Islet of Langerhans (tissue), 1 donor: ENCODE data around the gene COMP.
"Not testable (repeated sequence)": the region's sequence is repeated elsewhere in the genome, so short reads cannot be mapped to it uniquely, and the experiment has no call there.

ENCODE experiments used
- FAIRE-seq: peaks from one replicate; lab custom pipeline; 2011; peaks lifted over from hg19 to GRCh38; lab: Jason Lieb, UNC

The COMP gene

DNA sequence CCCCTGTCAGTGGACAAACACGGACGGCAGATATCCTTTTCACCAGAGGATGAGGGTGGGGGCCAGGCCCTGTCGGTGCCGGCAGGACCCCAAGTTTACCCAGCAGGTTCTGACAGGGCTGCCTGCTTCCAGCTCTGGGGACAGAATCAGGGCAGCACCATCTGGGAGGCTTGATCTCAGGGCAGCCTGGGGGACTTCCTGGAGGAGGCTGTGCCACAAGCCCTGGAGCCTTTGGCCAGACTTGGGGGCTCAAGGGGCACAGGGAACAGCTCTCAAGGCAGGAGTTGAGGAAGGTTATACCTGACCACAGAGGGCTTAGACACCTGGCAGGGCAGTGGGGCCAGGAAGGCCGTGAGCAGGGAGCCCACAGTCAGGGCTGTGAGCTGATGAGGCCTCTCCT is 45.2 kb downstream of the COMP start:
- FAIRE-seq: no peak

DNA sequence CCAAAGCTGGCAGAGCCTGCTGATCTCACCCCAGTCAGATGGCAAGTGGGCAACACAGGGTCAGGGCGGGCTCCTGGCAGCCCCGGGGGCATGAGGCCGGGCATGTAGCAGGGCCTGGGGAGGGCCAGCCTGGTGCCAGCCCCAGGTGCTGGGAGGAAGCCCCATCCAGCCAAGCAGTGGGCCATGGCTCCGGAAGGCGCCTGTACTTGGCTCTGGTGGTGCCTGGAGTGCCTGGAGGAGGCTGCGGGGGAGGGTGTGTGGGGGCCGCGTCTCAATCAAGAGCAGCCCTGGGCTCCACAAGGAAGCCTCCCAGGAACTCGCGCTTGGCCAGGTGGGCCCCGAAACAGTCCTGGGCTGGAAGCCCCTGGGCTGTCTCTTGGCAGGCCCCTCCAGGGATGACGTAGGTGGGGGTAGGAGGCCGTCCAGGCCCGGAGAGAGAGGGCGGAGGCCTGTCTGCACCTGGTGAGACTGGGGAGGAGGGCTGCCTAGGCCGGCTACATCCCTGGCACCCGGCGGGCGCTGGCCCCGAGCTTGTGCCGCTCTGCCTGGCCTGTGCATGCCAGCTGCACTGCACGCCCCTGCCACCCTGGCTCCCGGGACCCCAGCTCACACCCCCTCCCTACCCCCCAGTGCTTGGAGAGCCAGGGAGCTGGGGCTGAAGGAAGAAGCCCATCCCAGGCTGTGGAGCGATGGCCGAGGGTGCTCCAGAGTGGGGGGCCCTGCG is 45.9 kb downstream of the COMP start:
- FAIRE-seq: no peak

DNA sequence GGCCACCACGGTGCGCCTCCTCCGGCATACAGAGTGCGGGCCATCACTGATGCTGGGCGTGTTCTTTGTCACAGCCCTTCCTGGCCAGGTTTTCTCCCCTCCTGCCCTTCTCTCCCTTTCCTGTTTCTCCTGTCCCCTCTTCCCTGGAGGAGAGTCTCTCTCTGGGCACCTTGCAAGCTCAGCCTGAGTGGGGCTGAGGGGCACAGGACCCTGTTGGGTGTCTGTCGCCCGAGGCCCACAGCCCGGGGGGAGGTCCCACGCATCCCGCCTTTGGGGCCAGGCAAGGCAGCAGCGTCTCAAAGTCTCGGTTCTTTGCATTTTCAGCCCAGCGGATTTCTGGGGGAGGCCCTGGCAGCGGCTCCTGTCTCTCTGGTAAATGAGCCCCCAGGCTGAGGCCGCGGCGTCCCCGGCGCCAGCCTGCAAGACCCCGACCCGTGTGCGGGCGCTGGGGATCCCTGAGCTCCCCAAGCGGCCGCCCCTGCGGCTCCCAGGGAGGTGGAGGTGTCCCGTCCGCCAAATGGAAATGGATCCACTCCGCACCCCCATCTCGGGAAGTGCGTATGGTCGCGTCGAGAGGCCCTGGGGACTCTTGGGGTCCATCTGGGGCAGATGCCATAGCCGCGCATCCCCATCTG is 47.2 kb downstream of the COMP start:
- FAIRE-seq: no peak

DNA sequence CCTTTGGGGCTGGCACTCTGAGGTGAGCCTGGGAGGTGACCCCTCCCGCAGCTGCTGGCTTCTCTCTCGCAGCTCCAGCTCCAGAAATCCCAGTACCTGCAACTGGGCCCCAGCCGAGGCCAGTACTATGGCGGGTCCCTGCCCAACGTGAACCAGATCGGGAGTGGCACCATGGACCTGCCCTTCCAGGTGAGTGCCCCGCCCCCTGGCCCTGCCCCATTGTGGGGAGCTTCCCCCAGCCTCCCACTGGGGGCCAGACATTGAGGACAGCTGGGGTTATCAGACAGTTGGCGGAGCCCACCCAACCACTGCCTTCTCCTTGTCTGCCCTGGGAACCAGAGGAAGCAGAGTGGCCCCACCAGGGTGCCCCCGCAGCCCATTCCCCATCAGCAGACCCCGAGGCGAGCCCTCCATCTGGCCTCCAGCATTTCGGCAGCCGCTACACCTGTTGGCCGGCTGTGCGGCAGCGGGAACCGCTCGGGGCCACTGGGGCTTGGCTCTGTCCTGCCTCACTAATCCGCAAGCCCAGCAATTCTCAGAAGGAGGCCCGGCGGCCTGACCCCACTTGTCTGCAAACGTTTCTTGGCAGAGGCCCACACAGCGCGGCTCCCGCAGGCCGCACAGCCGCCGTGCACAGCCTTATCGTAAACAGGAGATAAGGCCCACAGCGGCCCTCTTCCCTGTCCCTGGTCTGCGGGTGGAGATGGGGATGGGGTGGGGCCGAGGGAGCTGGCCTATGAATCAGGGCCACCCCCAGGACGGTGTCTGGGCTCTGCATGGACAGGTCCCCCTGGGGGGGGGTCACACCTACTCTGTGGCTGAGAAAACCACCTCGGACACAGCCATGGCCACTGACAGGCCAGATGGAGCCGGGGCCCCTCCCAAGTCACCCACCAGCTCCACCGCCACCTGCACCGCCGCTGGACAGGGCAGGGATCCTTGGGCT is 48.0 kb downstream of the COMP start:
- FAIRE-seq: no peak

DNA sequence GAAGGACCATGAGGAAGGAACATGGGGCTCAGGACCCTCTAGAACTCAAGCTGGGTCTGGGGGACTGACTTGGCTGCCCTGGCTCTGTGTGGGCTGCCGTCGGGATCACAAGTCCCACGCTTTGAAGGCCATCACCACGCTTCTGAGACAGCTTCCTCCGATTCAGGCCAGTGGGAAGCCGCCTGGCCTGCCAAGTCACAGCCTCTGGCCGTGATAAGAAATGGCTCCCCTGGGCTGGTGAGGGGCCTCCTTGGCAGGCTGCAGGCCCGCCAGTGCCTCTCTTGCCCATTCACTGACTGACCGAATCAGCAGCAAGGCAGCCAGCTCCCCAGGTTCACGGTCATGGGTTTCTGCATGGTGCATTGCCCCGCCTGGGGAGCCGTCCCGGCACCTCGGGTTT is 48.8 kb downstream of the COMP start:
- no peak for FAIRE-seq

DNA sequence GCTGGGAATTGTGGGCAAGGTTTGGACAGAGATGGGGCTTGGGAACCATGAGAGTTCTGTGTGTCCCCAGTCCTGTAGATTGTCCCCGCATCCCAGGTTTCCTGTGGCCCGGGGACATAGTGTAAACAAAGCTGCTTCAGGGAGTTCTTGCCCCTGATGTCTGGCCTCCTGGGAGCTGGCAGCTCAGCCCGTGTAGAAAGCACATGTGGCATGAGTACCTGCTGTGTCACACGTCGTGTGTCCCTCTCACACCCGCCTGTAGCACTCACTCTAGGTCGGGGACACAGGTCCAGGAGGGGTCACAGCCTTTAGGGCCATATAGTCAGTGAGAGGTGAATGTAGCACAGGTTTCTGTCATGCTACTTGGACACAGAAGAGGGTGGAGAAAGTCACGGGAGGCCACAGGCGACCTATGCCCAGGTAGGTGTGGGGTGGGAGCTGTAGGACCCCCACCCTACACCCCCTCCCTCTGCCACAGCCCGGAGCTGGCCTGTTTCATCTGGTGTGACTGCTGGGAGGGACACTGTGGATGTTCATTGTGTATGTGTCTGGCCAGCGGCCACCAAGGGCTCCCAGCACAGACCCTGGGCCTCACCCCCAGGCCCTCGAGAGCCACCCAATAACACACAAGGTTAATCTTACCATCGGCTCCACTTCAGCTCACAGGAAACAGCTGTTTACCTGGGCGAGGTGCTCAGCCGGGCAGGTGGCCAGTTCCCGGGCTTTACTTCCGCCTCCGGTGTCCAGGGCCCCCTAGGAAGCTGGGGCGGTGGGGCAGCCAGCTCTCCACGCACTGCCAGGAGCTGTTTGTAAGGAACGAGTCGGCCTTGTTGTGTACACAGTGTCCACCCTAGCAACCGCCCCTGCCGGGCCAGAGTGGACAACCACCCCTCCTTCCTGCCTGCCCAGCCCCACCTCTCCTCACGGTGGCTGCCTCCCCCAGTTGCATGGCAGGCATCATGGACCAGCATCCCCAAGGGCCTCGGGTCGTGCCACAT is 49.7 kb downstream of the COMP start:
- peak; percentile 60 for FAIRE-seq

DNA sequence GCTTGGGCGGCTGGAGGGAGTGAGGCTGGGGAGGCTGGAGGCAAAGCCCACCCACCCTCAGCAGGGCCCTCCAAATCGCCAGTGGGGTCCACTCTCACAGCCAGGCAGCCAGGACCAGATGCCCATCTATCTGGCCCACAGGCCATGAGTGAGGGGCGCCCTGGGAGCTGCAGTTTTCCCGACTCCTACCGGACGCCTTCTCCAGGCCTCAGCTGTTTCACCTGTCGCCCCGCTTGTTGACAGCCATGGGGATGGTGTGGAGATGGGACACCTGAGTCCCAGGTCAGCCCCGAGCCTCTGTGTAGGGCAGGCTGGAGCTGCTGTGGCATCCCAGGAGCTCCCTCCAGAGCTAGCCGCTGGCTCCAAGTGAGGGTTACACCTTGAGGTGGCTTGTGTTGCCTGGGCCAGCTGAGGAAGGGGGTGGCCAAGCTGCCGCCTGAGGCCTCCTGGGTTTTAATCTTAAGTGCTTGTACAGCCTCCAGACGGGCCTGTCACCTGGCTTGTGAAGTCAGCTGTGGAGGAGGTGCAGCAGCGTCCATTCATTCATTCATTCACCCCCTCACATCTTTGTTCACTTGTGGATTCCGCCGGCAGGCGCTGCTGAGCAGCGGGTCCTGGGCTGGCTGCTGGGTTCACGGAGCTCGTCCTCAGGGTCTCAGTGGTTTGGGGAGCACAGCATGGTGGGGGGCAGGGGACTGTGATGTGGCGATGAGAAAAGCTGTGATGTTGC is 52.0 kb downstream of the COMP start:
- no peak for FAIRE-seq

DNA sequence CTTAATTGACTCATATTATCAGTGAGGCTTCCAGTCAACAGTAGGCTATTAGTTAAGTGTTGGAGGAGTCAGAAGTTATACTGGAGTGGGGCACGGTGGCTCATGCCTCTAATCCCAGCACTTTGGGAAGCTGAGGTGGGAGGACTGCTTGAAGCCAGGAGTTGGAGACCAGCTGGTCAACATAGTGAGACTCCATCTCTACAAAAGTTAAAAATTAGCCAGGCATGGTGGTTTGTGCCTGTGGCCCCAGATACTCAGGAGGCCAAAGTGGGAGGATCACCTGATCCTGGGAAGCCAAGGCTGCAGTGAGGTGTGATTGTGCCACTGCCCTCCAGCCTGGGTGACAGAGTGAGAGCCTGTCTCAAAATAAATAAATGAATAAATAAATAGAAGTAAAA is 53.2 kb downstream of the COMP start:
- no peak for FAIRE-seq

DNA sequence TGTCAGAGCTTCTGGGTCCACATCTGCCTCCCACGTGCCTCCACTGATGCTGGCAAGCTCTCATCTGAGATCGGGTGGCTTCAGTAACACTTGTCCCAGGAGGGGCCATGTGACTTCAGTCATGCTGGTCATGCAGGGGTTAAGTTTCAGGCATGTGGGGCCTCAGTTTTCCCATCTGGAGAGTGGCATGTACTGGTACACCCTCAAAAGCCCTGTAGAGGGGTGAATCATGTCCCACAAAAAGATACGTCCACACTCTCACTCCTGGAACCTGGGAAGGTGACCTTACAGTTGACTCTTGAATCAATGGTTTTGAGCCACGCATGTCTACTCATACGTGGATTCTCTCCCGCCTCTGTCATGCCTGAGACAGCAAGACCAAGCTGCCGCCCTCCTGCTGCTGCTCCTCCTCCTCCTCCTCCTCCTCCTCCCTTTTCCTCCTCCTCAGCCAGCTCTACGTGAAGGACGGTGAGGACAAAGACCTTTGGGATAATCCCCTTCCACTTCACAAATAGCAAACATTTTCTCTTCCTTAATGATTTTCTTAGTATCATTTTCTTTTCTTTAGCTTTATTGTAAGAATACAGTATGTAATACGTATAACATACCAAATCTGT is 53.7 kb downstream of the COMP start:
- FAIRE-seq: no peak

DNA sequence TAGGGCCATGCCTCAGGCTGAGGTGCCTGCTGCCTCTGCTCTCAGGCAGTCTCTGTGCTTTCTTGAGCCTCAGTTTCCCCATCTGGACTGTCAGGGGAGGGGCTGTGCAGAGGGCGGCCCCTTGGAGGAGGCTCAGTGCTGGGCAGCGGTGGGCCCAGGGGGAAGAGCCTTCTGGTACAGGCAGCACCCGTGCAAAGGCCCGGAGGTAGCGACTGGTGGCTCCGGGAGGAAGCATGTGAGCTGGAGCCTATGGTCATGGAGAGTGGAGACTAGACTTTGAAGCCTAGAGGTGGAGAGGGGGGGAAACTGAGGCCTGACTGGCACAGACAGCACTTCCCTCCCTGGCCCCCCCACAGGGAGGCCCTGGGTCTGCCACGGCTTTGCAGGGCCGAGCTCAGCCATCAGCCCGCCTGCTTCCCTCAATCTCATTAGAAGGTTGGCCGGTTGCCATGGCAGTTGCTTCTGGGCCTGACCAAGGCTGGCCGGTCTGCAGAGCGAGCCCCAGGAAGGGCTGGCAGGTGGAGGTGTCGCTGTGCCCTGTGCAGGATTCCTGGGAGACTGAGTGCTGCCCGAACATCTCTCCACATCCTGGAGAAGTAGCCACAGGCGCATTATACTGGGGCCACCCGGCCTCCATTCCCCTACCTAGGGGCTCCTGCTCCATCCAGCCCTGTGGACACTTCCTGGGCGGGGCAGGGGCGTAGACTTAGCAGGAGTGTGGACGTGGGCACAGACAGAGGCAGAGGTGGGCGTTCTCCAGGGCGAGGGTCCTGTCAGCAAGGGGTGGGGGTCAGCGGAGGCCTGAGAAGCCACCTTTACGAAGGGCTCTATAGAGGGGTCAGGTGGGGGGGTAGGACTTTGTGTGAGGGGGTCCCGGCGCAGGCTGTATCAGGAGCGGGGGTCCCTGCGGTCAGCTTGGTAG is 54.4 kb downstream of the COMP start:
- FAIRE-seq: no peak

DNA sequence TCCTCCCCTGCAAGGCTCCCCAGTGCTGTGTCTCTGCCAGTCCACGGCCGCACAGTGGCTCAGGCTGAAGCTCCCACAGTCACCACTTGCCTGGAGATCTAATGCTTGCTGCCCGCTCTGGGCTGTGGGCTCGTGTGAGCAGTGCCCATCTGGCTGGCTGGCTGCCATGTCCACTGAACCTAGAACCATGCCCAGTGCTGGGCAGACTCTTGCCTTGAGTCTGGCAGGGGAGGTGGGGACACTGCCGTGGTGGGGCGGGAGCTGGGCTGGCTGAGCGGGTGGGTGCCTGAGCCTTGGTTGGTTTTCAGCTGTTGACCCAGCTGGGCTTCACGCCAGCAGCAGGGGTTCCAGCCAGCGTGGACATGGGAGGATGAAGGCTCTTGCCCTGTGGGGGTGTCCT is 55.4 kb downstream of the COMP start:
- FAIRE-seq: no peak

DNA sequence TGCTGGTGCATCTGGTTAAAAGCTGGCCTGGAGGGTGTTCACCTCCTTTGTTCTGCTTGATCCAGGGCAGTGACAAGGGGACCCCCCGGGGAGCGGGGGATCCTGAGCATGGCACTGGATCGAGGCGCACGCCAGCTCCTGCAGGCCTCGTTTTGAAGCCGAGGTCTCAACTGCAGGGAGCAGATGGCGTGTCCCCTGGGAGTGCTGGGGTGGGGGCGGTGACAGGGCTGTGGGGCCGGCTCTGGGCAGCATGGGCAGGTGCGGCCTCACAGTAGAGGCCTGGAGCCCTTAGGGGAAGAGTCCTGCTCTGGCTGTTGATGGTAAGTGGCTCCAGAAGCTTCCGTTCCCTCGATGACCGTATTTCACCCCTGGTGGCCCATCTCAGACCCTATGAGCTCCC is 55.8 kb downstream of the COMP start:
- no peak for FAIRE-seq

DNA sequence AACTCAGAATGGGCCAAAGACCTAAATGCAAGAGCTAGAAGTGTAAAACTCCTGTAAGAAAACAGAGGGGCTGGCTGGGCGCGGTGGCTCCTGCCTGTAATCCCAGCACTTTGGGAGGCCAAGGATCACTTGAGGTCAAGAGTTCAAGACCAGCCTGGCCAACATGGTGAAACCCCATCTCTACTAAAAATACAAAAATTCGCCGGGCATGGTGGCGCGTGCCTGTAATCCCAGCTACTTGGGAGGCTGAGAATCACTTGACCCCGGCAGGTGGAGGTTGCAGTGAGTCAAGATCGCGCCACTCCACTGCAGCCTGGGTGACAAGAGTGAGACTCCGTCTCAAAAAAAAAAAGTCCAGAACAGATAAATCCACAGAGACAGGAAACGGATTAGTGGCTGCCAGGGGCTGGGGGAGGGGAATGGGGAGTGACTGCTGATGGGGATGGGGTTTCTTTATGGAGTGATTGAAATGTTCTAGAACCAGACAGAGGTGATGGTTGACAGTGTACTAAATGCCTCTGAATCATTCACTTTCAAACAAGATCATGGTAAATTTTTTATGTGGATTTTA is 57.3 kb downstream of the COMP start:
- not testable (repeated sequence) for FAIRE-seq

DNA sequence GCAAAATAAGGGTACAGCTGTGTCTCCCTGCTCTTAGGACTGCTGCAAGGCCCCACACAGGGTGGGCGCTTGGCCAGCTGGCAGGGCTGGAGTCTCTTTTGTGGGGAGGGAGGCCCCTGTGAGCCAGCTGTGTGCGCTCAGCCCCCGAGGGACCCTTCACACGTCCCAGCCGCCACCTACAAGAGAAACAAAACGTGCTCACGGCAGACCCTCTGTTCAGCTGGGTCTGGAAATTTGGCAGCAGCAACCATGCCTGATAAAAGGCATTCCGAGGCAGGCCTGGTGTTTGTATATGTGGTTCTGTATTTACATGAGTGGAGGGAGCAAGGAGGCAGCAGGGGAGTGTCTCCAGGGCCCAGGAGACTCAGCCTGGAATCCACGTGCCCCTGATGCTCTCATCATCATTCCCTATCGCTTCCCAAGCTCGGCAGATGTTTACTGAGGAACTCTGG is 57.9 kb downstream of the COMP start:
- FAIRE-seq: no peak
